Thyroid gland (tissue), 4 donors: Measurements from ENCODE around the gene ACOX2. TPM values are rescaled to one million over a fixed set of nuclear protein-coding genes. Genes with fewer than 3 reads are reported as not detected.

ENCODE experiments used
- DNase-seq, 2 donors: peaks; one replicate each; pipeline ENCODE4 v3.0.0-alpha.2; 2019
- H3K27ac ChIP-seq, 3 donors: fragments of 200-600 bp; sonication (generic); 1 replicate in 2 of 3; 2 replicates in 1 of 3; pipeline ENCODE4 v1.5.1; 2016 to 2019; ENCODE audit warnings: mild to moderate bottlenecking in 1 of 3, moderate library complexity in 1 of 3
- H3K27me3 ChIP-seq: fragments of 200-600 bp; sonication (generic); one replicate; pipeline ENCODE4 v1.5.1; 2019
- H3K36me3 ChIP-seq, 2 donors: fragments of 200-600 bp; sonication (generic); one replicate each; pipeline ENCODE4 v1.5.1; 2016 to 2019
- H3K4me1 ChIP-seq, 2 donors: fragments of 200-600 bp; sonication (generic); one replicate each; pipeline ENCODE4 v1.5.1; 2017 to 2019
- H3K4me3 ChIP-seq, 3 donors: fragments of 200-600 bp; sonication (generic); replicated peaks in 1 of 3; 1 replicate in 2 of 3; 2 replicates in 1 of 3; pipeline ENCODE4 v1.5.1; 2016; ENCODE audit warnings: mild to moderate bottlenecking in 1 of 3
- H3K9me3 ChIP-seq: fragments of 200-600 bp; sonication (generic); one replicate; pipeline ENCODE4 v1.5.1; 2017
- CTCF ChIP-seq, 6 experiments: fragments of 200-600 bp in 3 of 6; fragments of 450-650 bp in 3 of 6; sonication (generic) in 3 of 6; IDR thresholded peaks; one replicate each; pipeline ENCODE4 v1.5.1; 2016 to 2019; ENCODE audit warnings: antibody characterized with exemption in 6 of 6, mild to moderate bottlenecking in 2 of 6, inconsistent platforms in 1 of 6, moderate library complexity in 1 of 6
- POLR2A ChIP-seq, 2 donors: fragments of 450-650 bp; IDR thresholded peaks; one replicate each; pipeline ENCODE4 v1.6.1; 2017; ENCODE audit warnings: antibody characterized with exemption in 2 of 2, mild to moderate bottlenecking in 2 of 2, moderate library complexity in 1 of 2
- WGBS, 2 donors: methylation state at CpG; one replicate each; pipeline ENCODE4 v1.1.5; 2017; 5-methylcytosine and 5-hydroxymethylcytosine counted together
- intact Hi-C: fragments of 100-400 bp; cut with DNase I; formaldehyde crosslinking; loops from one replicate; pipeline ENCODE4 v1.15.1; 2023
- total RNA-seq, 4 donors: library from RNA; depleted of rRNA; stranded (reverse); fragments of >200 nt; gene quantifications; one replicate each; pipeline ENCODE4 v1.2.3, GENCODE V29; 2016

ACOX2 gene
- total RNA-seq, 4 donors from 2014 or later: 17.8 to 62.2 (median 37.4) TPM

- TF ChIP-seq POLR2A (IDR thresholded peaks at IDR 0.05) (no peak), CTCF (IDR thresholded peaks at IDR 0.05) (no peak)
- intact Hi-C loops: no loop called here
- H3K27me3 ChIP-seq: no peaks in the 10 kb centered on the region
- H3K27ac ChIP-seq: no peak overlapping the region
- no peak overlapping the region for H3K4me3 ChIP-seq
- H3K4me1 ChIP-seq: peaks cover 33 to 46% of the 10 kb centered on the region in 2 donors
- no peaks in the 10 kb centered on the region for H3K9me3 ChIP-seq
- WGBS, 2 donors: 83 to 84% methylated on average over 3 of the region's 3 CpGs
- no peaks in the 10 kb centered on the region for H3K36me3 ChIP-seq
- DNase-seq: no peak
Observed at GRCh38 chr3:58495101-58495500, 41.9 kb downstream of the ACOX2 start.

GRCh38 chr3:58494107-58494506 is 42.9 kb downstream of the ACOX2 start:
- no peak for DNase-seq
- Histone ChIP-seq H3K36me3 (no peaks in the 10 kb centered on the region), H3K27ac (no peak overlapping the region), H3K27me3 (no peaks in the 10 kb centered on the region), H3K4me1 (peaks cover 33 to 46% of the 10 kb centered on the region in 2 donors), H3K4me3 (no peak overlapping the region), H3K9me3 (no peaks in the 10 kb centered on the region)
- intact Hi-C loops: loop anchor here (5.0 kb wide), 2 partner anchors 38 to 62 kb away; partner anchors contain the start of gene PDHB
- 46 to 59% methylated on average over 3 of the region's 3 CpGs for whole genome bisulfite sequencing, 2 donors
- no peak for TF ChIP-seq POLR2A (IDR thresholded peaks at IDR 0.05)
- TF ChIP-seq CTCF (IDR thresholded peaks at IDR 0.05): no peak

GRCh38 chr3:58492494-58492905 is 44.5 kb downstream of the ACOX2 start:
- WGBS, 2 donors: 1% methylated on average over 6 to 15 of the region's 15 CpGs
- Histone ChIP-seq H3K4me1 (peaks cover 33 to 39% of the 10 kb centered on the region in 2 donors), H3K9me3 (no peaks in the 10 kb centered on the region)

GRCh38 chr3:58491506-58492402 is 45.2 kb downstream of the ACOX2 start, which contains the start of gene KCTD6:
KCTD6 (plus strand) TSS chr3:58492096; CDS start chr3:58498756, 6,660 bp downstream.
- intact Hi-C loops: loop anchor here (2.0 to 5.0 kb wide), 3 partner anchors 41 to 159 kb away; partner anchors contain the start of genes PDHB and PXK
- H3K4me3 ChIP-seq: peak within 1 kb of the TSS; percentile 29 to 60 (median 45)
- H3K4me1 ChIP-seq: peaks cover 30 to 31% of the 10 kb centered on the region in 2 donors
- WGBS, 2 donors: 1 to 5% methylated on average over 9 to 48 of the region's 104 CpGs
- no peaks in the 10 kb centered on the region for H3K27me3 ChIP-seq
- H3K9me3 ChIP-seq: no peaks in the 10 kb centered on the region
- no peaks in the 10 kb centered on the region for H3K36me3 ChIP-seq
- H3K27ac ChIP-seq: peak within 1 kb of the TSS; percentile 78 to 94 (median 82)
- peak; percentile 92 to 94 for DNase-seq
- TF ChIP-seq CTCF (IDR thresholded peaks at IDR 0.05) (peak in 5 of 6 experiments; percentile 34 to 95 (median 91)), POLR2A (IDR thresholded peaks at IDR 0.05) (peak; percentile 28 to 72)

More at GRCh38 chr3:58492494-58492905, 44.5 kb downstream of the ACOX2 start:
- Histone ChIP-seq H3K27me3 (no peaks in the 10 kb centered on the region), H3K27ac (peak overlapping the region; percentile 52 to 82 (median 78)), H3K36me3 (no peaks in the 10 kb centered on the region), H3K4me3 (peak overlapping the region; percentile 29 to 60 (median 45))
- no peak for TF ChIP-seq CTCF (IDR thresholded peaks at IDR 0.05)
- no peak for TF ChIP-seq POLR2A (IDR thresholded peaks at IDR 0.05)
- peak; percentile 18 to 35 for DNase-seq
- intact Hi-C loops: loop anchor here (2.0 to 5.0 kb wide), 3 partner anchors 40 to 160 kb away; partner anchors contain the start of genes PDHB and PXK
